GM18868 (cell line): Measurements from ENCODE around the gene EIF4A3.
"Not testable (repeated sequence)": the region's sequence is repeated elsewhere in the genome, so short reads cannot be mapped to it uniquely, and the experiment has no call there.

ENCODE experiments used
- ATAC-seq: cut with Tn5 transposase; IDR thresholded peaks from one replicate; pipeline ENCODE4 v1.9.1; 2021; ENCODE audit warnings: mild to moderate bottlenecking, moderate library complexity; ENCODE audit not compliant: unreplicated experiment

The EIF4A3 gene

GRCh38 chr17:80101011-80101945 is 45.6 kb downstream of the EIF4A3 start, which contains the start of gene GAA:
Gene GAA, plus strand, starts transcription at chr17:80101581. Its CDS starts 3,006 bp downstream, at chr17:80104587.
- ATAC-seq = peak; percentile 66

GRCh38 chr17:80100035-80100323 is 46.9 kb downstream of the EIF4A3 start:
- no peak for ATAC-seq

- ATAC-seq = no peak
Measured at GRCh38 chr17:80099291-80100034, 47.5 kb downstream of the EIF4A3 start.

- ATAC-seq = no peak
Measured at GRCh38 chr17:80097844-80098691, 48.9 kb downstream of the EIF4A3 start.

GRCh38 chr17:80097127-80097621 is 49.8 kb downstream of the EIF4A3 start:
- ATAC-seq = no peak

GRCh38 chr17:80096561-80097021 is 50.3 kb downstream of the EIF4A3 start:
- no peak for ATAC-seq

- no peak for ATAC-seq
Measured at GRCh38 chr17:80095844-80096475, 51.0 kb downstream of the EIF4A3 start.

- ATAC-seq = no peak
Measured at GRCh38 chr17:80095038-80095843, 51.7 kb downstream of the EIF4A3 start.

- ATAC-seq = no peak
Measured at GRCh38 chr17:80092959-80093358, 54.0 kb downstream of the EIF4A3 start.

GRCh38 chr17:80091376-80091775 is 55.6 kb downstream of the EIF4A3 start:
- no peak for ATAC-seq

GRCh38 chr17:80090164-80090563 is 56.8 kb downstream of the EIF4A3 start:
- ATAC-seq = not testable (repeated sequence)

GRCh38 chr17:80089762-80090161 is 57.2 kb downstream of the EIF4A3 start:
- ATAC-seq = no peak

- ATAC-seq = no peak
Measured at GRCh38 chr17:80087346-80088265, 59.3 kb downstream of the EIF4A3 start.

GRCh38 chr17:80086616-80087015 is 60.3 kb downstream of the EIF4A3 start:
- no peak for ATAC-seq

- no peak for ATAC-seq
Measured at GRCh38 chr17:80086081-80086480, 60.8 kb downstream of the EIF4A3 start.

GRCh38 chr17:80084773-80085172 is 62.2 kb downstream of the EIF4A3 start:
- no peak for ATAC-seq
